Measurements from ENCODE around the gene MAPKAP1. TPM values are rescaled to one million over a fixed set of nuclear protein-coding genes. Genes with fewer than 3 reads are reported as not detected.

MAPKAP1 gene
- total and polyA plus RNA-seq, 2 experiments from 2014 or later: 68.4 to 98.5 TPM

GRCh38 chr9:125485471-125486151, 221.4 kb downstream of the MAPKAP1 start:
- Mint-ChIP-seq H3K4me1 (peaks cover 27% of the 10 kb centered on the region), H3K36me3 (ENCODE audit: low read depth) (no peaks in the 10 kb centered on the region), H3K4me3 (no peak overlapping the region), H3K27me3 (ENCODE audit: insufficient read depth, low read depth, poor library complexity) (no peaks in the 10 kb centered on the region), H3K9me3 (no peaks in the 10 kb centered on the region), H3K27ac (peak overlapping the region; percentile 22)
- Histone ChIP-seq H4K20me1 (replicated peaks; ENCODE audit: insufficient read depth) (no peaks in the 10 kb centered on the region; the same call in 1 of the 2 replicates), H3K4me1 (ENCODE audit: insufficient read depth) (no peaks in the 10 kb centered on the region), H3K79me2 (replicated peaks; ENCODE audit: insufficient read depth) (no peaks in the 10 kb centered on the region), H3F3A (replicated peaks; ENCODE audit: low read depth) (no peaks in the 10 kb centered on the region), H2AFZ (no peak overlapping the region), H3K4me2 (no peak overlapping the region), H3K4me3 (no peak overlapping the region), H3K9me2 (ENCODE audit: insufficient read depth) (no peaks in the 10 kb centered on the region), H3K36me3 (ENCODE audit: insufficient read depth) (no peaks in the 10 kb centered on the region), H3K27me3 (ENCODE audit: insufficient read depth) (no peaks in the 10 kb centered on the region), H3K27ac (ENCODE audit: low read depth) (no peak overlapping the region)
- TF ChIP-seq JUNB (IDR thresholded peaks at IDR 0.05; ENCODE audit: unreplicated experiment) (no peak), ETS1 (IDR thresholded peaks at IDR 0.05) (no peak), EZH2 (IDR thresholded peaks at IDR 0.05; ENCODE audit: low read depth, unreplicated experiment) (no peak), ZNF114 (CRISPR knock-in tag; IDR thresholded peaks at IDR 0.05) (no peak), POLR2AphosphoS5 (IDR thresholded peaks at IDR 0.05; ENCODE audit: low read depth) (no peak), NANOG (IDR thresholded peaks at IDR 0.05; ENCODE audit: borderline replicate concordance) (no peak), ZNF462 (CRISPR knock-in tag; IDR thresholded peaks at IDR 0.05) (no peak), CREB1 (CRISPR knock-in tag; IDR thresholded peaks at IDR 0.05; ENCODE audit: low read depth) (no peak), EZH2phosphoT487 (IDR thresholded peaks at IDR 0.05; ENCODE audit: unreplicated experiment) (no peak)
- ATAC-seq (no peak), DNase-seq (ENCODE audit: low spot score) (no peak)

All from GM23338 (cell line).